Panc1 (cell line): ENCODE results near the gene COL4A2. TPM values are rescaled to one million over a fixed set of nuclear protein-coding genes. Genes with fewer than 3 reads are reported as not detected.

ENCODE experiments used
- ATAC-seq: fragments of 200-7000 bp; cut with Tn5 transposase; 2 replicates; pipeline ENCODE4 v1.9.1; 2020; ENCODE audit warnings: mild to moderate bottlenecking, moderate library complexity
- BruUV-seq: library from RNA; stranded (reverse); fragments of 400-500 nt; replicated peaks from 2 replicates; lab custom pipeline; 2021; lab: Mats Ljungman, UMichigan
- CTCF ChIA-PET: fragments of 300-600 bp; sonication (Branson Sonifier 250); formaldehyde crosslinking; loops from one replicate; lab custom pipeline; 2022; ENCODE audit warnings: antibody characterized with exemption; lab: Charles Lee
- POLR2A ChIA-PET: fragments of 300-600 bp; sonication (Branson Sonifier 250); formaldehyde crosslinking; loops from one replicate; lab custom pipeline; 2022; ENCODE audit warnings: antibody characterized with exemption; lab: Charles Lee
- DNase-seq: peaks from one replicate; pipeline ENCODE4 v3.0.0-alpha.2; 2010; ENCODE audit warnings: low read depth, low spot score
- H3K27ac ChIP-seq: 2 replicates; pipeline ENCODE4 v1.5.1; 2011; ENCODE audit warnings: mild to moderate bottlenecking, low read length, inconsistent platforms
- H3K27me3 ChIP-seq: fragments of 200-500 bp; sonication (Bioruptor generic); 2 replicates; pipeline ENCODE4 v1.6.0; 2014; ENCODE audit warnings: low read length, inconsistent platforms; ENCODE audit not compliant: control insufficient read depth, insufficient read depth
- H3K36me3 ChIP-seq: fragments of 200-500 bp; sonication (Bioruptor generic); 2 replicates; pipeline ENCODE4 v1.5.1; 2014; ENCODE audit warnings: inconsistent platforms, mild to moderate bottlenecking, low read length, moderate library complexity; ENCODE audit not compliant: control insufficient read depth, insufficient read depth
- H3K4me1 ChIP-seq: 2 replicates; pipeline ENCODE4 v1.5.1; 2011; ENCODE audit warnings: inconsistent platforms, mild to moderate bottlenecking, low read length, moderate library complexity; ENCODE audit not compliant: control insufficient read depth, insufficient read depth
- H3K4me3 ChIP-seq, 2 experiments: 2 replicates each; pipeline ENCODE4 v1.5.1; 2011 to 2012; ENCODE audit warnings: low read depth in 2 of 2, low read length in 2 of 2, mild to moderate bottlenecking in 2 of 2, inconsistent platforms in 1 of 2, moderate library complexity in 1 of 2
- H3K9me3 ChIP-seq: fragments of 200-500 bp; sonication (Bioruptor generic); 2 replicates; pipeline ENCODE4 v1.5.1; 2014; ENCODE audit warnings: low read depth, mild to moderate bottlenecking, inconsistent platforms, low read length, moderate library complexity; ENCODE audit not compliant: control insufficient read depth, insufficient read depth
- POLR2AphosphoS5 ChIP-seq: IDR thresholded peaks from 2 replicates; pipeline ENCODE4 v1.6.1; 2012; ENCODE audit warnings: mild to moderate bottlenecking, low read depth, low read length, moderate library complexity
- SIN3A ChIP-seq: IDR thresholded peaks from 2 replicates; pipeline ENCODE4 v1.6.1; 2012; ENCODE audit warnings: low read depth, mild to moderate bottlenecking, low read length, moderate library complexity, borderline replicate concordance; ENCODE audit not compliant: insufficient read depth
- TCF7L2 ChIP-seq: IDR thresholded peaks from 2 replicates; pipeline ENCODE4 v1.6.1; 2011; ENCODE audit warnings: mild to moderate bottlenecking, low read depth, low read length, inconsistent platforms
- in situ Hi-C: cut with HindIII; loops from 2 replicates; pipeline ENCODE4 v1.10.0; 2016; ENCODE audit warnings: low sequenced_read_pairs, low pct_unique_long_range_greater_than_20kb
- intact Hi-C: fragments of 100-400 bp; cut with micrococcal nuclease; formaldehyde crosslinking; loops from one replicate; pipeline ENCODE4 v1.10.0; 2022; ENCODE audit not compliant: unreplicated experiment
- total RNA-seq: library from RNA; stranded (reverse); gene quantifications from one replicate; pipeline ENCODE4 v1.2.1, GENCODE V29; 2021; ENCODE audit not compliant: unreplicated experiment
- TF ChIP-seq, protein P1 (sequence below), 2 experiments: IDR thresholded peaks; 2 replicates each; pipeline ENCODE4 v1.6.1; 2011 to 2012; ENCODE audit warnings: low read depth in 2 of 2, control low read depth in 1 of 2, low read length in 1 of 2, mild to moderate bottlenecking in 1 of 2, moderate library complexity in 1 of 2; ENCODE audit not compliant: insufficient read depth in 1 of 2
- TF ChIP-seq, protein P2 (sequence below): fragments of 450-650 bp; IDR thresholded peaks from 2 replicates; pipeline ENCODE4 v1.5.1; 2017; ENCODE audit warnings: mild to moderate bottlenecking

Gene COL4A2
- total RNA-seq, 1 experiment from 2014 or later = 3.0 TPM

DNA sequence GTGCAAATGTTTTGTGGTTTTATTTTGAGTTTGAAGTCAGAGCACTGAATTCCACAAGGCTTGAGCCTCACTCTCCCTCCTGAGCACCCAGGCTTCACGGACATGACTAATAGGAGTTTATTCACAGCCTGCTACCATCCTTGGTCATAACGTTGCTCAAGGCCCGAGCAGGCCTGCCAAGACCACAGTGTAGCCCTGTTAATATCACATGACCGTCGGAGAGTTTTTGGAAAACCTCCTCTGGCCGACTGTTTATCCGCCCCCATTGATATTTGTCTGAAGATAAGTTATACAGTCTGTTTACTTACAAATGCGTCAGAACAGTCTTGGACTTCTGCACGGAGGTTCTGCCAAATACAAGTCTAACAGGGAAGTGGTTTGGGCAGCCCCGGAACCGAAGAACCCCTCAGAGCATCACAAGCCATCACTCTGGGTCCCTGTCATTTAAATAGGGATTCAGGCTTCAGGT is 89.9 kb downstream of the COL4A2 start:
- CTCF ChIA-PET = no interaction called here
- Histone ChIP-seq H3K27ac (no peak overlapping the region), H3K27me3 (no peaks in the 10 kb centered on the region), H3K36me3 (no peaks in the 10 kb centered on the region), H3K4me1 (no peaks in the 10 kb centered on the region), H3K9me3 (no peaks in the 10 kb centered on the region), H3K4me3 (no peak overlapping the region)
- POLR2A ChIA-PET = no interaction called here
- DNase-seq (no peak), ATAC-seq (no peak)
- no TSS peak for BruUV-seq
- intact Hi-C loops (no loop called here), in situ Hi-C loops (no loop called here)
- TF ChIP-seq SIN3A = no peak

DNA sequence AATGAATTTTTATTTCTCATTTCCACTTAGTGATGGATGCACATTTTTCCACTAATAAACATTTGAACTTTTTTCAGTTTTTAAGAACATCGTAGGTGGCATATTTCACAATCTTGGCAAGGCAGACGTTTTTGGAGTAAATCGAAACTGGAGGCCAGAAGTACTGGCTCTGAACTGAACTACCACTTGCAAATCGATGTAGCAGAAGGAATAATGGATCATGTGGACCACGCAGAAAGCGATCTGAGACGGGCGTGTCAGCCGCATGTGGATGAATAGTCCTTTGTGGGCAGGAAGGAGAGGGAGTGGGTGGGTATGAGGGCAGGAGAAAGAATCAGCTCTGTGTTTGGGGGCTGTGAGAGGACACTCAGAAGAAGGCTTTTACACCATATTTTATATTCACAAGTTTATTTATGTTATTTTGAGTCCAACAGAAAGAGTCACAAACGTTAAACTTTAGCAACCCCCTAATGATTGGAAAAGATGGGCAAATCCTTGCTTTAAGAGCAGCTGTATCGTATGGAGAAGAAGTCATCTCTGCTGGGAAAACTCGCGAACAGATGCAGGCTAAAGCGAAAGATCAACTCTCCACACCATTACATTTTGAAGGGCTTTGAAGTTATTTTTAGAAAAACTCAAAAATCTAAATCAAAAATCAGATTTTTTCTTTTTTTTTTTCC is 90.5 kb downstream of the COL4A2 start:
- no peaks in the 10 kb centered on the region for H3K4me1 ChIP-seq
- no peak overlapping the region for H3K27ac ChIP-seq
- no peaks in the 10 kb centered on the region for H3K27me3 ChIP-seq
- intact Hi-C loops (no loop called here), in situ Hi-C loops (no loop called here)
- no TSS peak for BruUV-seq
- H3K36me3 ChIP-seq = no peaks in the 10 kb centered on the region
- H3K9me3 ChIP-seq = no peaks in the 10 kb centered on the region
- no peak for TF ChIP-seq POLR2AphosphoS5
- TF ChIP-seq, protein P1, sequence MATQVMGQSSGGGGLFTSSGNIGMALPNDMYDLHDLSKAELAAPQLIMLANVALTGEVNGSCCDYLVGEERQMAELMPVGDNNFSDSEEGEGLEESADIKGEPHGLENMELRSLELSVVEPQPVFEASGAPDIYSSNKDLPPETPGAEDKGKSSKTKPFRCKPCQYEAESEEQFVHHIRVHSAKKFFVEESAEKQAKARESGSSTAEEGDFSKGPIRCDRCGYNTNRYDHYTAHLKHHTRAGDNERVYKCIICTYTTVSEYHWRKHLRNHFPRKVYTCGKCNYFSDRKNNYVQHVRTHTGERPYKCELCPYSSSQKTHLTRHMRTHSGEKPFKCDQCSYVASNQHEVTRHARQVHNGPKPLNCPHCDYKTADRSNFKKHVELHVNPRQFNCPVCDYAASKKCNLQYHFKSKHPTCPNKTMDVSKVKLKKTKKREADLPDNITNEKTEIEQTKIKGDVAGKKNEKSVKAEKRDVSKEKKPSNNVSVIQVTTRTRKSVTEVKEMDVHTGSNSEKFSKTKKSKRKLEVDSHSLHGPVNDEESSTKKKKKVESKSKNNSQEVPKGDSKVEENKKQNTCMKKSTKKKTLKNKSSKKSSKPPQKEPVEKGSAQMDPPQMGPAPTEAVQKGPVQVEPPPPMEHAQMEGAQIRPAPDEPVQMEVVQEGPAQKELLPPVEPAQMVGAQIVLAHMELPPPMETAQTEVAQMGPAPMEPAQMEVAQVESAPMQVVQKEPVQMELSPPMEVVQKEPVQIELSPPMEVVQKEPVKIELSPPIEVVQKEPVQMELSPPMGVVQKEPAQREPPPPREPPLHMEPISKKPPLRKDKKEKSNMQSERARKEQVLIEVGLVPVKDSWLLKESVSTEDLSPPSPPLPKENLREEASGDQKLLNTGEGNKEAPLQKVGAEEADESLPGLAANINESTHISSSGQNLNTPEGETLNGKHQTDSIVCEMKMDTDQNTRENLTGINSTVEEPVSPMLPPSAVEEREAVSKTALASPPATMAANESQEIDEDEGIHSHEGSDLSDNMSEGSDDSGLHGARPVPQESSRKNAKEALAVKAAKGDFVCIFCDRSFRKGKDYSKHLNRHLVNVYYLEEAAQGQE (IDR thresholded peaks at IDR 0.05; ENCODE audit: insufficient read depth in 1 of 2, low read depth in 2 of 2, low read length in 1 of 2) = no peak
- TF ChIP-seq SIN3A = no peak
- no peak for TF ChIP-seq TCF7L2
- TF ChIP-seq, protein P2, sequence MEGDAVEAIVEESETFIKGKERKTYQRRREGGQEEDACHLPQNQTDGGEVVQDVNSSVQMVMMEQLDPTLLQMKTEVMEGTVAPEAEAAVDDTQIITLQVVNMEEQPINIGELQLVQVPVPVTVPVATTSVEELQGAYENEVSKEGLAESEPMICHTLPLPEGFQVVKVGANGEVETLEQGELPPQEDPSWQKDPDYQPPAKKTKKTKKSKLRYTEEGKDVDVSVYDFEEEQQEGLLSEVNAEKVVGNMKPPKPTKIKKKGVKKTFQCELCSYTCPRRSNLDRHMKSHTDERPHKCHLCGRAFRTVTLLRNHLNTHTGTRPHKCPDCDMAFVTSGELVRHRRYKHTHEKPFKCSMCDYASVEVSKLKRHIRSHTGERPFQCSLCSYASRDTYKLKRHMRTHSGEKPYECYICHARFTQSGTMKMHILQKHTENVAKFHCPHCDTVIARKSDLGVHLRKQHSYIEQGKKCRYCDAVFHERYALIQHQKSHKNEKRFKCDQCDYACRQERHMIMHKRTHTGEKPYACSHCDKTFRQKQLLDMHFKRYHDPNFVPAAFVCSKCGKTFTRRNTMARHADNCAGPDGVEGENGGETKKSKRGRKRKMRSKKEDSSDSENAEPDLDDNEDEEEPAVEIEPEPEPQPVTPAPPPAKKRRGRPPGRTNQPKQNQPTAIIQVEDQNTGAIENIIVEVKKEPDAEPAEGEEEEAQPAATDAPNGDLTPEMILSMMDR = no peak
- DNase-seq = no peak
- CTCF ChIA-PET = no interaction called here
- POLR2A ChIA-PET = no interaction called here
- no peak overlapping the region for H3K4me3 ChIP-seq
- ATAC-seq = no peak
